HCT116 (cell line): ENCODE data around the gene THPO. TPM values are rescaled to one million over a fixed set of nuclear protein-coding genes. Genes with fewer than 3 reads are reported as not detected.

ENCODE experiments used
- ATAC-seq: fragments of 200-7000 bp; cut with Tn5 transposase; 2 replicates; pipeline ENCODE4 v1.9.1; 2020; ENCODE audit warnings: mild to moderate bottlenecking, moderate library complexity
- BruUV-seq: library from RNA; stranded (reverse); fragments of 400-500 nt; replicated peaks from 2 replicates; lab custom pipeline; 2021; lab: Mats Ljungman, UMichigan
- CTCF ChIA-PET: fragments of 300-600 bp; sonication (Branson Sonifier 250); formaldehyde crosslinking; loops from one replicate; lab custom pipeline; 2021; ENCODE audit warnings: antibody characterized with exemption; lab: Charles Lee
- POLR2A ChIA-PET: fragments of 300-600, 350-600 bp; sonication (Branson Sonifier 250); formaldehyde crosslinking; loops from one replicate; lab custom pipeline; 2021; ENCODE audit warnings: antibody characterized with exemption; lab: Charles Lee
- RAD21 ChIA-PET, 2 experiments: fragments of 300-600 bp; sonication (Branson Sonifier 250); formaldehyde crosslinking; loops; one replicate each; lab custom pipeline; 2023; ENCODE audit warnings: low total read pairs in 2 of 2; ENCODE audit not compliant: uncharacterized antibody in 2 of 2, unreplicated experiment in 2 of 2, low non-redundant PET in 1 of 2; lab: Charles Lee
- DNase-seq: peaks from one replicate; pipeline ENCODE4 v3.0.0-alpha.2; 2010; ENCODE audit warnings: low read depth, low spot score
- H2AFZ ChIP-seq: fragments of 200-600 bp; shearing (Covaris generic), sonication (generic); 2 replicates; pipeline ENCODE4 v1.6.1; 2017; ENCODE audit warnings: low read depth, mixed run types, mixed read lengths, antibody characterized with exemption, low read length; ENCODE audit not compliant: poor library complexity, severe bottlenecking
- H3K27ac ChIP-seq: 2 replicates; pipeline ENCODE4 v1.5.1; 2012; ENCODE audit warnings: low read depth, low read length
- H3K27me3 ChIP-seq: fragments of 200-600 bp; sonication (generic); 2 replicates; pipeline ENCODE4 v1.6.1; 2016; ENCODE audit warnings: mixed run types, low read length, mixed read lengths; ENCODE audit not compliant: insufficient read depth
- H3K36me3 ChIP-seq, 2 experiments: fragments of 200-500 bp in 1 of 2; fragments of 200-600 bp in 1 of 2; sonication (Bioruptor generic) in 1 of 2; sonication (generic) in 1 of 2; 2 replicates each; pipeline versions ENCODE4 v1.5.1 to v1.6.1; 2014 to 2016; ENCODE audit warnings: low read length in 2 of 2, inconsistent platforms in 1 of 2, mixed read lengths in 1 of 2, mixed run types in 1 of 2; ENCODE audit not compliant: insufficient read depth in 2 of 2, control insufficient read depth in 1 of 2
- H3K4me1 ChIP-seq, 2 experiments: fragments of 200-600 bp in 1 of 2; sonication (generic) in 1 of 2; 2 replicates each; pipeline versions ENCODE4 v1.5.1 to v1.6.1; 2012 to 2017; ENCODE audit warnings: low read length in 2 of 2, inconsistent platforms in 1 of 2, mild to moderate bottlenecking in 1 of 2, mixed read lengths in 1 of 2, mixed run types in 1 of 2, moderate library complexity in 1 of 2; ENCODE audit not compliant: insufficient read depth in 2 of 2, control insufficient read depth in 1 of 2
- H3K4me2 ChIP-seq: fragments of 200-600 bp; sonication (generic); 2 replicates; pipeline ENCODE4 v1.6.1; 2017; ENCODE audit warnings: mixed run types, low read length, mixed read lengths
- H3K4me3 ChIP-seq, 2 experiments: fragments of 200-600 bp in 1 of 2; sonication (generic) in 1 of 2; replicated peaks in 1 of 2; 2 replicates each; pipeline ENCODE4 v1.5.1; 2011 to 2016; ENCODE audit warnings: low read length in 2 of 2, control low read depth in 1 of 2, low read depth in 1 of 2, mild to moderate bottlenecking in 1 of 2, mixed read lengths in 1 of 2, mixed run types in 1 of 2
- H3K79me2 ChIP-seq: fragments of 200-600 bp; sonication (generic); 2 replicates; pipeline ENCODE4 v1.6.1; 2017; ENCODE audit warnings: mild to moderate bottlenecking, mixed run types, low read length, moderate library complexity, mixed read lengths; ENCODE audit not compliant: insufficient read depth
- H3K9ac ChIP-seq: fragments of 200-600 bp; sonication (generic); 2 replicates; pipeline ENCODE4 v1.6.1; 2016; ENCODE audit warnings: low read length, mixed read lengths
- H3K9me2 ChIP-seq: fragments of 200-600 bp; sonication (generic), shearing (Covaris generic); 2 replicates; pipeline ENCODE4 v1.6.1; 2017; ENCODE audit warnings: mixed run types, mild to moderate bottlenecking, moderate library complexity; ENCODE audit not compliant: insufficient read depth
- H3K9me3 ChIP-seq, 2 experiments: fragments of 200-500 bp in 1 of 2; fragments of 200-600 bp in 1 of 2; sonication (Bioruptor generic) in 1 of 2; sonication (generic) in 1 of 2; 2 replicates each; pipeline ENCODE4 v1.6.1; 2014 to 2017; ENCODE audit warnings: low read length in 2 of 2, mixed read lengths in 2 of 2, inconsistent platforms in 1 of 2, low read depth in 1 of 2, mild to moderate bottlenecking in 1 of 2, mixed run types in 1 of 2, moderate library complexity in 1 of 2; ENCODE audit not compliant: control insufficient read depth in 1 of 2, insufficient read depth in 1 of 2
- H4K20me1 ChIP-seq: fragments of 200-600 bp; sonication (generic), shearing (Covaris generic); 2 replicates; pipeline ENCODE4 v1.6.1; 2017; ENCODE audit warnings: mixed run types, mild to moderate bottlenecking, moderate library complexity; ENCODE audit not compliant: insufficient read depth
- ATF3 ChIP-seq: IDR thresholded peaks from 2 replicates; pipeline ENCODE4 v1.6.1; 2012
- JUND ChIP-seq: IDR thresholded peaks from 2 replicates; pipeline ENCODE4 v1.6.1; 2012
- REST ChIP-seq: IDR thresholded peaks from 2 replicates; pipeline ENCODE4 v1.6.1; 2012; ENCODE audit warnings: low read depth
- SP1 ChIP-seq: IDR thresholded peaks from 2 replicates; pipeline ENCODE4 v1.6.1; 2012; ENCODE audit warnings: low read depth
- SRF ChIP-seq: IDR thresholded peaks from 2 replicates; pipeline ENCODE4 v1.6.1; 2012; ENCODE audit warnings: low read depth
- ZNF274 ChIP-seq: fragments of 200-500 bp; sonication (Bioruptor generic); IDR thresholded peaks from 2 replicates; pipeline ENCODE4 v1.6.1; 2014; ENCODE audit warnings: mild to moderate bottlenecking, low read depth, low read length, inconsistent platforms
- intact Hi-C: fragments of 100-400 bp; cut with micrococcal nuclease; formaldehyde crosslinking; loops from 2 replicates; pipeline ENCODE4 v1.10.0; 2022
- total RNA-seq: library from RNA; stranded (reverse); gene quantifications from one replicate; pipeline ENCODE4 v1.2.1, GENCODE V29; 2021; ENCODE audit not compliant: unreplicated experiment

The THPO gene
- total RNA-seq, 1 experiment from 2014 or later = not detected

- H2AFZ ChIP-seq = no peak overlapping the region
- no peak overlapping the region for H3K4me3 ChIP-seq
- POLR2A ChIA-PET = no interaction called here
- H3K36me3 ChIP-seq = no peaks in the 10 kb centered on the region
- no peak for TF ChIP-seq ATF3
- no peak for TF ChIP-seq SP1
- no peak for TF ChIP-seq SRF
- no peak for TF ChIP-seq REST
- TF ChIP-seq JUND = no peak
- TF ChIP-seq ZNF274 = no peak
- CTCF ChIA-PET = no interaction called here
- no peaks in the 10 kb centered on the region for H3K79me2 ChIP-seq
- RAD21 ChIA-PET = no interaction called here
- H3K4me2 ChIP-seq = no peak overlapping the region
- H3K27me3 ChIP-seq = no peaks in the 10 kb centered on the region
- H3K9ac ChIP-seq = no peak overlapping the region
- no peaks in the 10 kb centered on the region for H4K20me1 ChIP-seq
- DNase-seq (no peak), ATAC-seq (no peak)
- H3K4me1 ChIP-seq = no peaks in the 10 kb centered on the region
- H3K9me2 ChIP-seq = no peaks in the 10 kb centered on the region
- no peak overlapping the region for H3K27ac ChIP-seq
- no TSS peak for BruUV-seq
- H3K9me3 ChIP-seq = no peaks in the 10 kb centered on the region
- intact Hi-C loops = no loop called here
These were observed 10.9 kb upstream of the THPO start for GRCh38 chr3:184388936-184389230.
